ENCODE data around the gene SLC29A1. TPM values are rescaled to one million over a fixed set of nuclear protein-coding genes. Genes with fewer than 3 reads are reported as not detected.

SLC29A1 gene
- total and polyA plus RNA-seq, 2 donors (not counting 1 experiment from before 2014, with no cell fraction given) = 6.0 to 7.3 TPM

- no peaks in the 10 kb centered on the region for H4K20me1 ChIP-seq (ENCODE audit: control insufficient read depth, insufficient read depth, low read length, poor library complexity, severe bottlenecking)
- H3K4me1 ChIP-seq (ENCODE audit: control insufficient read depth in 2 of 2, insufficient read depth in 2 of 2, low read length in 2 of 2) = peaks cover 23 to 28% of the 10 kb centered on the region in 2 donors
- H3K4me3 ChIP-seq (ENCODE audit: control extremely low read depth in 1 of 5, extremely low read depth in 1 of 5, insufficient read depth in 1 of 5, low read depth in 2 of 5, low read length in 4 of 5) = peak within 1 kb of the TSS in 3 of 5 experiments; percentile 34 to 52 (median 37)
- ChIA-PET CTCF (interaction anchor here (1.2 to 5.5 kb wide), 5 partner anchors 23 to 176 kb away, joined by 4 to 107 read pairs (median 5); partner anchors contain the start of gene HSP90AB1), POLR2A (interaction anchor here (0.6 to 0.7 kb wide), 2 partner anchors 47 to 1380 kb away, joined by 3 read pairs; a partner anchor contains a TSS)
- intact Hi-C loops (cut with micrococcal nuclease) = loop anchor here (2.0 to 5.0 kb wide), 2 partner anchors 117 to 1045 kb away; partner anchors contain the start of gene CDC5L
- H3K4me2 ChIP-seq (replicated peaks; ENCODE audit: low read depth, low read length, poor library complexity, severe bottlenecking) = peak within 1 kb of the TSS; percentile 79
- Mint-ChIP-seq H3K4me3 (peak within 1 kb of the TSS; percentile 81), H3K4me1 (peaks cover 35% of the 10 kb centered on the region), H3K27ac (peak within 1 kb of the TSS; percentile 24), H3K27me3 (peaks cover 40% of the 10 kb centered on the region), H3K9me3 (ENCODE audit: insufficient read depth) (no peaks in the 10 kb centered on the region)
- peak within 1 kb of the TSS; percentile 30 for H2AFZ ChIP-seq (ENCODE audit: insufficient read depth, low read depth, low read length, poor library complexity, severe bottlenecking)
- no peak within 1 kb of the TSS for H3K27ac ChIP-seq (ENCODE audit: low read length in 2 of 2)
- TF ChIP-seq CTCF (IDR thresholded peaks at IDR 0.05) (no peak), EZH2 (IDR thresholded peaks at IDR 0.05; ENCODE audit: borderline replicate concordance, insufficient read depth, low read depth, low read length, poor library complexity, severe bottlenecking) (peak; percentile 83)
- no peaks in the 10 kb centered on the region for H3K36me3 ChIP-seq (replicated peaks in 1 of 2; ENCODE audit: control extremely low read depth in 1 of 2, control insufficient read depth in 1 of 2, extremely low read depth in 1 of 2, insufficient read depth in 2 of 2, low read length in 1 of 2)
- WGBS (ENCODE audit: insufficient coverage) = 16% methylated on average over 10 of the region's 29 CpGs
- no peaks in the 10 kb centered on the region for H3K79me2 ChIP-seq (ENCODE audit: control insufficient read depth, insufficient read depth, low read length)
- no peak within 1 kb of the TSS for H3K9ac ChIP-seq (ENCODE audit: low read length)
- H3K9me3 ChIP-seq (ENCODE audit: control extremely low read depth in 1 of 3, control insufficient read depth in 2 of 3, insufficient read depth in 1 of 3, low read length in 2 of 3) = no peaks in the 10 kb centered on the region
- DNase-seq (peak; percentile 40), ATAC-seq (ENCODE audit: low read depth) (no peak)
- H3K27me3 ChIP-seq (replicated peaks in 1 of 4; ENCODE audit: control extremely low read depth in 1 of 4, control insufficient read depth in 3 of 4, insufficient read depth in 4 of 4, low read length in 3 of 4) = peaks cover 0 to 50% (median 28%) of the 10 kb centered on the region in 4 experiments
These were observed 46.6 kb downstream of the SLC29A1 start, which contains the start of gene TMEM151B for GRCh38 chr6:44269921-44270525. TMEM151B (plus strand) TSS chr6:44270450; CDS start chr6:44270743, 293 bp downstream.
